DOHH2 (cell line): Measurements from ENCODE around the gene ZSWIM1.

ENCODE experiments used
- H3F3A ChIP-seq: fragments of 200-600 bp; sonication (generic), shearing (Covaris generic); 2 replicates; pipeline ENCODE4 v1.6.0; 2016; ENCODE audit warnings: antibody characterized with exemption, mild to moderate bottlenecking; ENCODE audit not compliant: control insufficient read depth, insufficient read depth
- H3K27ac ChIP-seq: fragments of 200-600 bp; sonication (generic); 2 replicates; pipeline ENCODE4 v1.5.1; 2014; ENCODE audit warnings: low read depth, mild to moderate bottlenecking, low read length, moderate library complexity
- H3K27me3 ChIP-seq: fragments of 200-600 bp; sonication (generic); 2 replicates; pipeline ENCODE4 v1.6.1; 2014; ENCODE audit warnings: mild to moderate bottlenecking, low read length, mixed read lengths; ENCODE audit not compliant: control insufficient read depth
- H3K36me3 ChIP-seq: fragments of 200-600 bp; sonication (generic); 2 replicates; pipeline ENCODE4 v1.6.1; 2014; ENCODE audit warnings: mild to moderate bottlenecking, low read length, moderate library complexity, mixed read lengths; ENCODE audit not compliant: control insufficient read depth
- H3K4me1 ChIP-seq: fragments of 200-600 bp; sonication (generic); 2 replicates; pipeline ENCODE4 v1.6.1; 2014; ENCODE audit warnings: mild to moderate bottlenecking, low read length, mixed read lengths; ENCODE audit not compliant: control insufficient read depth
- H3K4me2 ChIP-seq: fragments of 200-600 bp; sonication (generic); 2 replicates; pipeline ENCODE4 v1.6.0; 2014; ENCODE audit warnings: mild to moderate bottlenecking, low read length, moderate library complexity
- H3K4me3 ChIP-seq: fragments of 200-600 bp; sonication (generic); 2 replicates; pipeline ENCODE4 v1.5.1; 2014; ENCODE audit warnings: mild to moderate bottlenecking, low read length, mixed read lengths
- H3K79me2 ChIP-seq: fragments of 200-600 bp; sonication (generic); 2 replicates; pipeline ENCODE4 v1.6.1; 2014; ENCODE audit warnings: mild to moderate bottlenecking, low read length, mixed read lengths; ENCODE audit not compliant: control insufficient read depth
- H3K9me2 ChIP-seq: fragments of 200-600 bp; sonication (generic); replicated peaks from 2 replicates; pipeline ENCODE4 v1.6.1; 2014; ENCODE audit warnings: mild to moderate bottlenecking, low read length, mixed read lengths; ENCODE audit not compliant: control insufficient read depth
- H3K9me3 ChIP-seq: fragments of 200-600 bp; sonication (generic); 2 replicates; pipeline ENCODE4 v1.6.1; 2014; ENCODE audit warnings: antibody characterized with exemption, low read length, mixed read lengths; ENCODE audit not compliant: control insufficient read depth, insufficient read depth
- H4K20me1 ChIP-seq: fragments of 200-600 bp; sonication (generic); 2 replicates; pipeline ENCODE4 v1.6.0; 2014; ENCODE audit warnings: low read depth, mild to moderate bottlenecking, antibody characterized with exemption, low read length, moderate library complexity; ENCODE audit not compliant: control insufficient read depth, insufficient read depth
- CTCF ChIP-seq: fragments of 200-600 bp; sonication (generic); IDR thresholded peaks from one replicate; pipeline ENCODE4 v1.5.1; 2014; ENCODE audit warnings: antibody characterized with exemption, mild to moderate bottlenecking, low read depth, low read length; ENCODE audit not compliant: poor library complexity, severe bottlenecking
- EZH2phosphoT487 ChIP-seq: fragments of 200-600 bp; sonication (generic); IDR thresholded peaks from 2 replicates; pipeline ENCODE4 v1.6.1; 2017; ENCODE audit warnings: borderline replicate concordance, mild to moderate bottlenecking, antibody characterized with exemption, low read length, moderate library complexity, mixed read lengths

Gene ZSWIM1

GRCh38 chr20:45867136-45867818 is 13.8 kb upstream of the ZSWIM1 start:
- no peak for TF ChIP-seq CTCF
- no peak for TF ChIP-seq EZH2phosphoT487
- no peak overlapping the region for H3K4me2 ChIP-seq
- H3K27ac ChIP-seq: no peak overlapping the region
- H3F3A ChIP-seq: no peaks in the 10 kb centered on the region
- H3K9me2 ChIP-seq: no peaks in the 10 kb centered on the region
- H3K79me2 ChIP-seq: no peaks in the 10 kb centered on the region
- H4K20me1 ChIP-seq: no peaks in the 10 kb centered on the region
- no peaks in the 10 kb centered on the region for H3K9me3 ChIP-seq
- H3K4me3 ChIP-seq: no peak overlapping the region
- H3K4me1 ChIP-seq: no peaks in the 10 kb centered on the region
- no peaks in the 10 kb centered on the region for H3K27me3 ChIP-seq
- no peaks in the 10 kb centered on the region for H3K36me3 ChIP-seq

GRCh38 chr20:45867819-45868176 is 13.2 kb upstream of the ZSWIM1 start:
- Histone ChIP-seq H3K9me2 (no peaks in the 10 kb centered on the region), H3K4me3 (no peak overlapping the region), H4K20me1 (no peaks in the 10 kb centered on the region), H3K4me1 (no peaks in the 10 kb centered on the region), H3F3A (no peaks in the 10 kb centered on the region), H3K27ac (no peak overlapping the region), H3K27me3 (no peaks in the 10 kb centered on the region), H3K36me3 (no peaks in the 10 kb centered on the region), H3K4me2 (no peak overlapping the region), H3K9me3 (no peaks in the 10 kb centered on the region), H3K79me2 (no peaks in the 10 kb centered on the region)
- TF ChIP-seq EZH2phosphoT487 (no peak), CTCF (no peak)

- H3K4me3 ChIP-seq: no peak overlapping the region
- peaks cover 3% of the 10 kb centered on the region; the same call in 1 of the 2 replicates for H3K36me3 ChIP-seq
- no peaks in the 10 kb centered on the region for H3F3A ChIP-seq
- no peaks in the 10 kb centered on the region for H3K4me1 ChIP-seq
- H3K27ac ChIP-seq: no peak overlapping the region
- no peaks in the 10 kb centered on the region for H4K20me1 ChIP-seq
- TF ChIP-seq CTCF (no peak), EZH2phosphoT487 (no peak)
- no peaks in the 10 kb centered on the region for H3K9me2 ChIP-seq
- H3K4me2 ChIP-seq: no peak overlapping the region
- no peaks in the 10 kb centered on the region for H3K27me3 ChIP-seq
- H3K79me2 ChIP-seq: no peaks in the 10 kb centered on the region
- no peaks in the 10 kb centered on the region for H3K9me3 ChIP-seq
These were observed 8.4 kb upstream of the ZSWIM1 start for GRCh38 chr20:45872626-45873025.
